Small intestine (tissue), 7 donors: ENCODE results near the gene AMBRA1. TPM values are rescaled to one million over a fixed set of nuclear protein-coding genes. Genes with fewer than 3 reads are reported as not detected.

Experiments used
- DNase-seq, 2 donors: peaks; one replicate each; pipeline versions ENCODE4 v3.0.0 to v3.0.0-alpha.2; 2013
- FAIRE-seq: peaks from 2 replicates; lab custom pipeline; 2012; peaks lifted over from hg19 to GRCh38; lab: Jason Lieb, UNC
- H3K27ac ChIP-seq, 3 donors: one replicate each; pipeline ENCODE4 v1.5.1; 2013; ENCODE audit warnings: low read length in 2 of 3, mild to moderate bottlenecking in 2 of 3, control low read depth in 1 of 3, inconsistent platforms in 1 of 3, low read depth in 1 of 3, moderate library complexity in 1 of 3
- H3K27me3 ChIP-seq, 3 donors: one replicate each; pipeline ENCODE4 v1.6.1; 2013; ENCODE audit warnings: low read length in 3 of 3, inconsistent platforms in 1 of 3; ENCODE audit not compliant: control insufficient read depth in 3 of 3, insufficient read depth in 3 of 3
- H3K36me3 ChIP-seq, 3 donors: one replicate each; pipeline ENCODE4 v1.6.1; 2013; ENCODE audit warnings: low read length in 3 of 3, inconsistent platforms in 1 of 3, low read depth in 1 of 3, mild to moderate bottlenecking in 1 of 3, moderate library complexity in 1 of 3; ENCODE audit not compliant: control insufficient read depth in 3 of 3, insufficient read depth in 2 of 3
- H3K4me1 ChIP-seq, 3 donors: one replicate each; pipeline ENCODE4 v1.6.1; 2013; ENCODE audit warnings: low read length in 2 of 3, inconsistent platforms in 1 of 3, low read depth in 1 of 3, mild to moderate bottlenecking in 1 of 3, moderate library complexity in 1 of 3; ENCODE audit not compliant: control insufficient read depth in 3 of 3, insufficient read depth in 2 of 3
- H3K4me3 ChIP-seq, 3 donors: one replicate each; pipeline ENCODE4 v1.5.1; 2013; ENCODE audit warnings: low read length in 3 of 3, control low read depth in 1 of 3, inconsistent platforms in 1 of 3, low read depth in 1 of 3, mild to moderate bottlenecking in 1 of 3, moderate library complexity in 1 of 3
- H3K9me3 ChIP-seq, 2 donors: one replicate each; pipeline ENCODE4 v1.6.1; 2013; ENCODE audit warnings: low read depth in 1 of 2, low read length in 1 of 2; ENCODE audit not compliant: control insufficient read depth in 2 of 2, insufficient read depth in 1 of 2
- WGBS, 3 donors: extraction: QIAGEN DNeasy Blood & Tissue Kit; methylation state at CpG; one replicate each; pipeline ENCODE4 v1.1.7; 2013; 5-methylcytosine and 5-hydroxymethylcytosine counted together
- polyA plus RNA-seq, 4 donors: library from polyadenylated mRNA; stranded (reverse) in 3 of 4; unstranded in 1 of 4; fragments of 200-250 nt in 3 of 4; fragments of 120-200 nt in 1 of 4; gene quantifications; one replicate each; pipeline versions ENCODE4 v1.2.1 to v1.2.3, GENCODE V29; 2013
- donor health status: healthy with polysubstance abuse.
- donor health status: control.
- donor health status: control.
- donor health status: Bipolar disorder and iron deficiency.
- donor health status: healthy.

The AMBRA1 gene
- polyA plus RNA-seq, 4 donors: 7.8 to 22.2 (median 12.6) TPM

- WGBS, 3 donors: 96 to 100% (median 99%) methylated on average over 2 of the region's 2 CpGs
- DNase-seq (no peak), FAIRE-seq (no peak)
- Histone ChIP-seq H3K9me3 (no peaks in the 10 kb centered on the region), H3K4me1 (peaks cover 0 to 2% (median 0%) of the 10 kb centered on the region in 3 donors), H3K27me3 (no peaks in the 10 kb centered on the region), H3K4me3 (no peak overlapping the region), H3K27ac (no peak overlapping the region), H3K36me3 (peaks cover 0 to 9% (median 3%) of the 10 kb centered on the region in 3 donors)
These were observed 113.6 kb downstream of the AMBRA1 start for GRCh38 chr11:46480166-46480726.

GRCh38 chr11:46479601-46480000 is 114.2 kb downstream of the AMBRA1 start:
- H3K27ac ChIP-seq: no peak overlapping the region
- H3K4me1 ChIP-seq: peaks cover 0 to 2% (median 0%) of the 10 kb centered on the region in 3 donors
- H3K4me3 ChIP-seq: no peak overlapping the region
- FAIRE-seq (no peak), DNase-seq (no peak)
- 96 to 98% (median 97%) methylated on average over 7 of the region's 7 CpGs for WGBS, 3 donors
- H3K9me3 ChIP-seq: no peaks in the 10 kb centered on the region
- H3K36me3 ChIP-seq: peaks cover 0 to 9% (median 3%) of the 10 kb centered on the region in 3 donors
- no peaks in the 10 kb centered on the region for H3K27me3 ChIP-seq

GRCh38 chr11:46478196-46478595 is 115.6 kb downstream of the AMBRA1 start:
- Histone ChIP-seq H3K27ac (no peak overlapping the region), H3K4me1 (peaks cover under 1 to 6% (median 2%) of the 10 kb centered on the region in 3 donors), H3K9me3 (no peaks in the 10 kb centered on the region), H3K36me3 (peaks cover 0 to 4% (median 3%) of the 10 kb centered on the region in 3 donors), H3K4me3 (no peak overlapping the region), H3K27me3 (no peaks in the 10 kb centered on the region)
- WGBS, 3 donors: 35 to 78% (median 54%) methylated on average over 1 of the region's 1 CpG
- DNase-seq (no peak), FAIRE-seq (no peak)

GRCh38 chr11:46477136-46477535 is 116.7 kb downstream of the AMBRA1 start:
- H3K9me3 ChIP-seq: no peaks in the 10 kb centered on the region
- H3K4me3 ChIP-seq: no peak overlapping the region
- H3K27me3 ChIP-seq: no peaks in the 10 kb centered on the region
- H3K4me1 ChIP-seq: peaks cover 3 to 13% (median 4%) of the 10 kb centered on the region in 3 donors
- no peak overlapping the region for H3K27ac ChIP-seq
- no peak for DNase-seq
- WGBS, 3 donors: 76 to 100% (median 79%) methylated on average over 1 of the region's 1 CpG
- peaks cover 0 to 3% (median 0%) of the 10 kb centered on the region in 3 donors for H3K36me3 ChIP-seq
- FAIRE-seq: no peak

GRCh38 chr11:46475926-46476545 is 117.8 kb downstream of the AMBRA1 start:
- FAIRE-seq: no peak

GRCh38 chr11:46475051-46475925 is 118.5 kb downstream of the AMBRA1 start:
- 67 to 77% (median 74%) methylated on average over 7 of the region's 7 CpGs for WGBS, 3 donors
- Histone ChIP-seq H3K4me3 (no peak overlapping the region), H3K4me1 (peaks cover 3 to 24% (median 4%) of the 10 kb centered on the region in 3 donors), H3K36me3 (peaks cover 0 to 3% (median 0%) of the 10 kb centered on the region in 3 donors), H3K9me3 (no peaks in the 10 kb centered on the region), H3K27ac (no peak overlapping the region), H3K27me3 (no peaks in the 10 kb centered on the region)
- FAIRE-seq: no peak
- DNase-seq: no peak

More at GRCh38 chr11:46475926-46476545, 117.8 kb downstream of the AMBRA1 start:
- Histone ChIP-seq H3K36me3 (peaks cover 0 to 3% (median 0%) of the 10 kb centered on the region in 3 donors), H3K4me1 (peaks cover 3 to 18% (median 4%) of the 10 kb centered on the region in 3 donors), H3K27me3 (no peaks in the 10 kb centered on the region), H3K4me3 (no peak overlapping the region), H3K9me3 (no peaks in the 10 kb centered on the region), H3K27ac (no peak overlapping the region)
- no peak for DNase-seq
- WGBS, 3 donors: 74 to 83% (median 82%) methylated on average over 5 of the region's 5 CpGs

GRCh38 chr11:46472662-46472994 is 121.2 kb downstream of the AMBRA1 start:
- H3K4me1 ChIP-seq: peaks cover 3 to 24% (median 4%) of the 10 kb centered on the region in 3 donors
- no peak for FAIRE-seq
- WGBS, 3 donors: 7 to 67% (median 27%) methylated on average over 1 of the region's 1 CpG

More at GRCh38 chr11:46472662-46472994, 121.2 kb downstream of the AMBRA1 start:
- H3K4me3 ChIP-seq: no peak overlapping the region
- no peaks in the 10 kb centered on the region for H3K27me3 ChIP-seq
- H3K36me3 ChIP-seq: peaks cover 0 to 10% (median 3%) of the 10 kb centered on the region in 3 donors
- H3K9me3 ChIP-seq: no peaks in the 10 kb centered on the region
- H3K27ac ChIP-seq: peak overlapping the region; percentile 73 to 92 (median 82)
- DNase-seq: peak; percentile 89 to 98
